8988T (cell line): ENCODE measurements around the gene PPP2R2B.

Experiments
- DNase-seq: peaks from one replicate; pipeline ENCODE4 v3.0.0; 2011

PPP2R2B gene

GRCh38 chr5:146690880-146691355, 187.6 kb downstream of the PPP2R2B start:
- DNase-seq: no peak

DNA sequence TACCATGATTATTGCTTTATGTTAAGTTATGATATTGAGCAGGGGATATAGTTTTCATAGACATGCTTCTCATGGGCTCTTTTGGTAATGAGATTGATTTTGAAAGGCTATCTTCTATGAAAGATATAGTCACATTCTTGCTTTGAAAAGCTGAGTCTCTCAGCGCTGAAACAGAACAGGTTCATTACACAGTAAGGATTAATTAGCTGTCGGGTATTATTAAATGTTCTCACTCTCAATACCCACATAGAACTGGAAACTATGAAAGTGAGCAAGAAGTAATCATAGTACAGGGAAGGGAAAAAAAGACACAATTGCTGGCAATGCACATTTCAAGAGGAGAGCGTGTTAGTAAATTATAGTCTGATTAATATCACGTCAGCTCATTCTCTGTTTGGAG, 190.9 kb downstream of the PPP2R2B start:
- no peak for DNase-seq

GRCh38 chr5:146683861-146684260, 194.7 kb downstream of the PPP2R2B start:
- no peak for DNase-seq

GRCh38 chr5:146682899-146683532, 195.5 kb downstream of the PPP2R2B start:
- DNase-seq: no peak

- DNase-seq: no peak
These were observed 196.9 kb downstream of the PPP2R2B start for GRCh38 chr5:146681585-146682105.

DNA sequence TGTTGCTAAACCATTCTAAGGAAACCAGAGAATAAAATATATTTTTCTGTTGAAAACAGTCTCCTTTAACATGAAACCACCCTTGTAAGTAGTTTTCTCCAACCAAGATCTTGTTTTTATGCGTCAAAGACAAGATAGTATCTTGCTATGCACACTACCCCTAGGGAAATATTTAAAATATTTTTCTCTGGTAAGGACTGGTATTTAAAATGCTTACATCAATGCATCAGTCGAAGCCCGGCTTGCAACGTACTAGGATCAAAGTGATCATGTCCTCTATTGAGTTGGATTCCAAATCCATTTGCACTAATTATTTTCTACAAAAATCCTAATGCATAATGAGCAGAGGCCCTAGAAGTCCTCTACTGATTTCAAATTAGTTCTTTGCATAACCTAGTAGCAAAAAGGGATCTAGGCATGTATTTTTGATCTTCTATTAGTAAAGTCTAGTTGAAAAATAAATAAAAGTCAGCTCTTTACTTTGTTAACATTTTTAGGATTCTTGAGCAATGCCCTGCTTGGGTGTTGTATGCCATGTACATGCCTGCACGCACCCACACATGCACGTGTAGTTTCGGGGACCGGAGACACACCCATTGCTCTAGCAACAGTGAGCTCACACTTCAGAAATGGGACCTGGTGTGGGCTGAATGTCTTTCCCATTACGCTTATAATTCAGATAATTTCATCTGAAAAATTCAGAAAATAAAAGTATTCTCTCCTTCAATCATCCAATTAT, 197.5 kb downstream of the PPP2R2B start:
- no peak for DNase-seq

GRCh38 chr5:146675636-146676035, 202.9 kb downstream of the PPP2R2B start:
- DNase-seq: no peak

DNA sequence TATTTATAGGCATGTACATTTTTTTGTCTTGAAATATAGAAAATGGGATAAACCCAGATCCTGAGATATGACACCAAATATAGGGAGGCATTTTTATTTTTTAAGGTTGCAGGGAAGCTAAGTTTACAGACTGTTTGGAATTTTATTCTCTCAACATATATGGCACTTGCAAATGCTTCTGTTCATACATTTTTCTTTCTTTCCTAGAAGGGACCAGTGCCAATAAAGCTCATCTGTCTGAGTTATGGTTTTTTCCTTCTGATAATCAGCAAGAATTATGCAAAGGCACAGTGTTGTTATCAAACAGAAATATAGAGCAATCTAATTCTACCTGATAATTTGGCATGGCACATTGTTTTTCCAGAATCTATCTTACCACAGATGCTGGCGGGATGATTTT, 205.7 kb downstream of the PPP2R2B start:
- no peak for DNase-seq

DNA sequence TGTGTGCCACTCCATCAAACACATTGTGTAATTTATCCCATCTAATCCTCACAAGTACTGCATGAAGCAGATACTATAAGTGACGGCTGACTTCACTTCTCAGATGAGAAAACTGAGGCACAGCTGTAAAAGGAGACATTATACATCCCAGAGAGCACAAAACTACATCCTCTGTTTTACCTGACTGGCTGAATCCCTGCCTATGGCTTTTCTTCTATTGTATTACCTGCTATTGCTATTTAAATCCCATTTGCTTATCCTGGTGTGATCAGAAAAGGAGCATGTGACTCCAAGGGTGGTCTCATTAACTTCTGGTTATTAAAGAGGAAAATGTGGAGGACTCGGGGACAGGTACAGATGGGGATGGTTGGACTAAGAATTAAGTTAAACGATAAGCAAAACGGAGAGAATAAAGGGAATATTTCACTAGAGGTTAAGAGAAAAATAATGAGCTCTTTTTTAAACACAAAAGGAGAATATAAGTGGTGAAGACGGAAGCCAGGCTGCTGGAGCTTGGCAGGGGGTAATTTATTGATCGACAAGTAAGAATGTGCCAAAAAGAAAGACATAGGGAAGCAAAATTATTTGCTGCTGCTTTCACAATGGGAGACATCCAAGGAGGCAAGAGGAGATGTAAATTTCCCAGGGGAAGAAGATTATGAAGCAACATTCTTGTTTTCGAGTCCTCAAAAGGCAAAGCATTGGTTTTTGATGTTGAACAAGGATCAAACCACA, 206.8 kb downstream of the PPP2R2B start:
- no peak for DNase-seq

DNA sequence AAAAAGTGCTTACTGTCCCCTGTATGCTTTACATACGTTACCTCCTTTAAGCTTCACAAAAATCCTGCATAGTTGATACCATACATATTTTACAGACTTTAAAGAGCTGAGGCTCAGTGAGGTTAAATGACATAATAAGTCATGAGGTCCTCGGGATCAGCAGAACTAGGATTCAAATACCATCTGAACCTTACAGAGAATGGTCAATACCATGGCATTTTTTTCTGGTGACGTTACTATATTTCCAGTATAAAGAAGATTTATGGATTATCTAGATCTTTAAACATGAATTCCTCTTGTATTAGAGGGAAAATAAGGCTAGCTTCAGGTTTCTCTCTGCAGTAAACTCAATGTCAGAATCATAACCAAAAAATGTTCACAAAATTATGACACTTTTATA, 208.9 kb downstream of the PPP2R2B start:
- DNase-seq: no peak

DNA sequence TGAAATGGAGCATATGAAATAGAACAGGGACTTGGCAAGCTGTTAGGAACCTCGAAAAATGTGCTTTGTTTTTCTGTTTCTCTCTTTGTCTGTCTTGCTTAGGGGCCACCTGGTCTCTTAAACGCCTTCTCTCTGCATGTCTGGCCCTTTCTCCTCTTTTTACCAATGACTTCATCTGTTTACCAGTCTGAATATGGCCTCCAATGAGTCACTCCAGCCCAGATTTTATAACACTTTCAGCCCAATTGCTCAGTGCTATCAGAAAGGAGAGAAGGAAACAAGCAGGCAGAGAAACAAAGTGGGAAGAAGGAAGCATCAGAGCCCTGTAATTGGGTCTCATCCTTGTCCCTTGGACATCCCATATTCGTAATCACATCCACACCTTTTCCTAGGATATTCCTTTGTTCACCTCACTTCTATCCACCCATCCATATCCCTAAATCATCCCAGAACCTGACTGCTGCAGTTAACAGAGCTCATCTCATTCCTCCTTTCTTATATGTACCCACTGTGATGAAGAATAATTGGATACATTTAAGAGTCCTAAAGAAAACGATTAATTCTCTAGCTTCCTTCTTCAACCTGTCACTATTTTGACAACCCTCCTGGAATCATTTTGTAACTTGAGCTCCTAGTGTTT, 210.8 kb downstream of the PPP2R2B start:
- no peak for DNase-seq

DNA sequence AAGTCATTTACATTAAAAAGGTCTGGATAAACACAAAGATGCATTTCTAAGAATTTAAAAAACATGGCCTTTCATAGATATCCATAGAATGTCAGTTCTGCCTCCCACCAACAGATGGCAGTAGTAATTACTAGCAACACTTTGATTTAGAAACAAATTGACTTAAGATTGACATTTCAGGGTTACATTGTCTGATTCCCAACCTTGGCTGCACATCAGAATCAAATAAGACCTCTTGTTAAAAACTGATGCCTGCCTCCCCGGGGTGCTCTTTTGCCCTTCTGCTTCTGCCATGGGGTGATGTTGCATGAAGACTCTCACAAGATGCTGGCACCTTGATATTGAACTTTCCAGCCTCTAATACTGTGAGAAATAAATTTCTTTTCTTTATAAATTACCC, 216.3 kb downstream of the PPP2R2B start:
- no peak for DNase-seq

GRCh38 chr5:146660376-146660960, 218.1 kb downstream of the PPP2R2B start:
- no peak for DNase-seq

- DNase-seq: no peak
These were observed 218.6 kb downstream of the PPP2R2B start for GRCh38 chr5:146659961-146660360.

DNA sequence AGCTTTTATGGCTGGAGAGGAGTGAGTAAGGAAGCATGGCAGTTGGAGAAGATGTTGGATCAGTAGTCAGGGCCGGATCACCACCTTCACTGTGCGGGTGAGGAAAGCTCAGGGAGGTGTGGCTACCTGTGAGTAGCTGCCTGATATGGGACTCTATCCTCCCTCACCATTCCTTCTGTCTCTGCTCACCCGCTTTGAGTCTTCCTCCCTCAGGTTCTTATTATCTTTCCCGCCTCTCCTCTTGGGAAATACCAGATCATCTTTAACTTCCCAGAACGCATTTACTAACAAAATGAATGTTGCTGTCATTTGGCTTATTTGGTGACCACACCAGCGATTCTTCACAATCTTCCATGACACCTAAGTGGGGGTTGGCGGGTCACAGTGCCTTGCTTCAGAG, 221.9 kb downstream of the PPP2R2B start:
- no peak for DNase-seq

DNA sequence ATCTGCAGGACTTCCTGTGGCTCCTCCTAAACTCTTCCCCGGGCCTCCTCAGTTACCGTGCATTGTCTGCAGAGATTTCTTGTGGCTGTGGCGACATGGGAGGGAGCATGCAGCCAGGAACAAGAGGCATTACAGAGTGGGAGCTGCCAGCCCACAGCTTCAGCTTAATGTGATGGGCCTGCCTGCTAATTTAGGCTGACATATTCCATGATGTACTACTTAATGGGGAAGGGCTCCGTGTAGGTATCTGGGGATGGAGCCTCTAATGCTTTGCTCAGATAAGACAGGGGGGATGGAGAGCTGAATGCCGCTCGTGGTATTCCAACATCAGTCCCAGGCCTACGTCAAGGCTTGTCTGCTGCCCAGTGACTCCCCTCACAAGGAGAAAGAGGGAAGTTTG, 225.0 kb downstream of the PPP2R2B start:
- no peak for DNase-seq

GRCh38 chr5:146652547-146652946, 226.0 kb downstream of the PPP2R2B start:
- DNase-seq: no peak

- DNase-seq: no peak
These were observed 230.8 kb downstream of the PPP2R2B start for GRCh38 chr5:146647656-146648199.

DNA sequence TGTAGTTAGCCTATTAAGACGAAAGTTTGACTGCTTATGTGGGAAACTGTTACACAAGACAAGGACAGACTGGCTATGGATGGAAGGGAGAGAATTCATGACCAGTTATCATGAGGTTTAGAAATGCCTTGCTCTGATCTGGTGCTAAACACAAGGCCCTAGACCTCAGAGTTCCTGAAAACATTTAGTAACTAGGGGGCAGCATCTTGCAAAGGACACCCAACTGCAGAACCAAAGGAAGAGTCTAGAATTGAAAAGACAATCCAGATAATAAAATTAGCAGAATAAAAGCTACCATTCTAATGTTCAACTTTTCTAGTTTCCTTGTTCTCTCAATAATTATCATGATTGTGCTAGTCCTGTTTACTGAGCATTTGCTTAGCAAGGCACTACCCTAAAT, 232.1 kb downstream of the PPP2R2B start:
- no peak for DNase-seq

DNA sequence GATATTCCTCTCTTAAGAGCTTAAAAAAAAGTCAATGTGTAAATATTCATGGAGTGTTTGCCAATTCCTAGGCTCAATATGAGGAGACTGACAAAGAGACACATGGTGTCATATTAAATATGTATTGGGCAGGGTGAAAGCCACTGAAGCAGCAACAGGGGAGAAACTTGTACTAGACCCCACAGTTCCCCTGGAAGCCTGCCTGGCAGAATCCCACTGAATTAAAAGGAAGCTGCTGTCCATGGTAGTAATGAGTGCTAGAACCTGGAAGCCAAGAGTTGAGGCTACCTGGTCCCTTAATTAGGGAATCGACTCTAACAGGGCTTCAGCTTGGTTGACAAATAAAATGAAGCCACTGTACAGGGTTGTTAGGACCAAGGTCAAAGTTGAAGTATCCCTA, 233.2 kb downstream of the PPP2R2B start:
- DNase-seq: no peak

GRCh38 chr5:146644831-146645230, 233.7 kb downstream of the PPP2R2B start:
- DNase-seq: no peak

GRCh38 chr5:146643776-146644175, 234.8 kb downstream of the PPP2R2B start:
- no peak for DNase-seq

DNA sequence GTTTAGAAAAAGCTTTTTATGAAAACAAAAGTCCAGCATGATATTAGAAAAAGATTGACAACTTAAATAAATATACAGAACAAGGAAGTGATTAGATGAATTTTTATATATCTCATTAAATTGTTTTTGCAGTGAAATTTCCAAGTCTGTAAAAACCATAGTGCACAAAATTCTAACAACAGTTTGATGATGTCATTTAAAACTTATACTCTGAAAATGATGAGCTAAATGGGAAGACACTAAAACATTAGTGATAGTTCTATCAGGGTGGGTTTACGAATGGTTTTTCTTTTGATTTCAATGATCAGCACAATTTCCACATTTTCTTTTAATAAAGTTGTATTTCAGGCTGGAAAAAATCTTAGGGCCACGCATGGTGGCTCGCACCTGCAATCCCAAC, 236.1 kb downstream of the PPP2R2B start:
- DNase-seq: no peak
